ENCODE results near the gene FA2H.
"Not testable (repeated sequence)": the region's sequence is repeated elsewhere in the genome, so short reads cannot be mapped to it uniquely, and the experiment has no call there.

FA2H gene

GRCh38 chr16:74769586-74770190 lies 4.9 kb downstream of the FA2H start:
- DNase-seq = no peak

- DNase-seq = no peak
Measured at GRCh38 chr16:74768239-74768638, 6.4 kb downstream of the FA2H start.

GRCh38 chr16:74767749-74768148 lies 6.9 kb downstream of the FA2H start:
- no peak for DNase-seq

- DNase-seq = no peak
Measured at GRCh38 chr16:74766729-74767128, 7.9 kb downstream of the FA2H start.

- DNase-seq = not testable (repeated sequence)
Measured at GRCh38 chr16:74764184-74764583, 10.4 kb downstream of the FA2H start.

GRCh38 chr16:74761665-74762064 lies 13.0 kb downstream of the FA2H start:
- no peak for DNase-seq

- DNase-seq = no peak
Measured at GRCh38 chr16:74760007-74760767, 14.4 kb downstream of the FA2H start.

- DNase-seq = no peak
Measured at GRCh38 chr16:74759564-74759963, 15.1 kb downstream of the FA2H start.

- DNase-seq = no peak
Measured at GRCh38 chr16:74758801-74759200, 15.8 kb downstream of the FA2H start.

- DNase-seq = no peak
Measured at GRCh38 chr16:74757349-74757748, 17.3 kb downstream of the FA2H start.

GRCh38 chr16:74756203-74756602 lies 18.4 kb downstream of the FA2H start:
- no peak for DNase-seq

GRCh38 chr16:74753180-74753579 lies 21.4 kb downstream of the FA2H start:
- DNase-seq = no peak

GRCh38 chr16:74752756-74753155 lies 21.9 kb downstream of the FA2H start:
- DNase-seq = no peak

- no peak for DNase-seq
Measured at GRCh38 chr16:74752258-74752657, 22.4 kb downstream of the FA2H start.

- DNase-seq = no peak
Measured at GRCh38 chr16:74751658-74752057, 23.0 kb downstream of the FA2H start.

GRCh38 chr16:74749291-74750055 lies 25.1 kb downstream of the FA2H start:
- DNase-seq = no peak

GRCh38 chr16:74748616-74749026 lies 26.0 kb downstream of the FA2H start:
- no peak for DNase-seq

GRCh38 chr16:74747716-74748615 lies 26.7 kb downstream of the FA2H start:
- DNase-seq = no peak

- no peak for DNase-seq
Measured at GRCh38 chr16:74745926-74746325, 28.7 kb downstream of the FA2H start.

- DNase-seq = no peak
Measured at GRCh38 chr16:74745109-74745615, 29.5 kb downstream of the FA2H start.

- DNase-seq = no peak
Measured at GRCh38 chr16:74744566-74744965, 30.1 kb downstream of the FA2H start.

- DNase-seq = no peak
Measured at GRCh38 chr16:74743668-74744299, 30.8 kb downstream of the FA2H start.
